Omental fat pad (tissue), 4 donors: ENCODE measurements around the gene ERCC1. TPM values are rescaled to one million over a fixed set of nuclear protein-coding genes. Genes with fewer than 3 reads are reported as not detected.
"Not testable (repeated sequence)": the region's sequence is repeated elsewhere in the genome, so short reads cannot be mapped to it uniquely, and the experiment has no call there.

Experiments
- ATAC-seq: fragments of 150-250 bp; one replicate; pipeline ENCODE4 v1.9.1; 2016; ENCODE audit warnings: mild to moderate bottlenecking, moderate library complexity; ENCODE audit not compliant: low FRiP score
- DNase-seq: peaks from one replicate; pipeline ENCODE4 v3.0.0-alpha.2; 2019; ENCODE audit warnings: low spot score
- total RNA-seq, 4 donors: library from RNA; depleted of rRNA; stranded (reverse); fragments of >200 nt; gene quantifications; one replicate each; pipeline ENCODE4 v1.1.0, GENCODE V29; 2016
- TF ChIP-seq, protein P1 (sequence below), 3 donors: fragments of 450-650 bp; IDR thresholded peaks; one replicate each; pipeline ENCODE4 v1.5.1; 2016 to 2017; ENCODE audit warnings: antibody characterized with exemption in 3 of 3, mild to moderate bottlenecking in 3 of 3, moderate library complexity in 2 of 3

Gene ERCC1
- total RNA-seq, 4 donors from 2014 or later: 63.7 to 93.8 (median 76.5) TPM

- ATAC-seq (no peak), DNase-seq (no peak)
- TF ChIP-seq, protein P1, sequence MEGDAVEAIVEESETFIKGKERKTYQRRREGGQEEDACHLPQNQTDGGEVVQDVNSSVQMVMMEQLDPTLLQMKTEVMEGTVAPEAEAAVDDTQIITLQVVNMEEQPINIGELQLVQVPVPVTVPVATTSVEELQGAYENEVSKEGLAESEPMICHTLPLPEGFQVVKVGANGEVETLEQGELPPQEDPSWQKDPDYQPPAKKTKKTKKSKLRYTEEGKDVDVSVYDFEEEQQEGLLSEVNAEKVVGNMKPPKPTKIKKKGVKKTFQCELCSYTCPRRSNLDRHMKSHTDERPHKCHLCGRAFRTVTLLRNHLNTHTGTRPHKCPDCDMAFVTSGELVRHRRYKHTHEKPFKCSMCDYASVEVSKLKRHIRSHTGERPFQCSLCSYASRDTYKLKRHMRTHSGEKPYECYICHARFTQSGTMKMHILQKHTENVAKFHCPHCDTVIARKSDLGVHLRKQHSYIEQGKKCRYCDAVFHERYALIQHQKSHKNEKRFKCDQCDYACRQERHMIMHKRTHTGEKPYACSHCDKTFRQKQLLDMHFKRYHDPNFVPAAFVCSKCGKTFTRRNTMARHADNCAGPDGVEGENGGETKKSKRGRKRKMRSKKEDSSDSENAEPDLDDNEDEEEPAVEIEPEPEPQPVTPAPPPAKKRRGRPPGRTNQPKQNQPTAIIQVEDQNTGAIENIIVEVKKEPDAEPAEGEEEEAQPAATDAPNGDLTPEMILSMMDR (IDR thresholded peaks at IDR 0.05): no peak
Measured at GRCh38 chr19:45419895-45420294, 3.8 kb downstream of the ERCC1 start.

- no peak for ATAC-seq
- no peak for DNase-seq
- TF ChIP-seq, protein P1 (IDR thresholded peaks at IDR 0.05): no peak
Measured at GRCh38 chr19:45419396-45419795, 4.3 kb downstream of the ERCC1 start.

DNA sequence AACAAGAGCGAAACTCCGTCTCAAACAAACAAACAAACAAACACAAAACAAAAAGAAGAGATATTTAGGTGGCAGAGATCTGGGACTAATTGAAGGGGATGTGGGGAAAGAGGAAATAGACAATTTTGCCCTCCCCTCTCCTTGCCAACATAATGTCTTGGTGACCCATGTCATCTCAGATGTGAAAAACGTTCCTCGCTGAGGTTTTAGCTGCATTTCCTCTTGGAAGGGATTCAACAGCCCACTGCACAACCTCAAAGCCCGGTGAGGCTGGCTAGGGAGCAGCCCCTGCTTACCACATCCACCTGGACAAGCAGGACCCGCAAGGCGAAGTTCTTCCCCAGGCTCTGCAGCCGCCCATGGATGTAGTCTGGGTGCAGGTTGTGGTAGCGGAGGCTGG, 4.9 kb downstream of the ERCC1 start:
- TF ChIP-seq, protein P1 (IDR thresholded peaks at IDR 0.05): no peak
- ATAC-seq (no peak), DNase-seq (no peak)

DNA sequence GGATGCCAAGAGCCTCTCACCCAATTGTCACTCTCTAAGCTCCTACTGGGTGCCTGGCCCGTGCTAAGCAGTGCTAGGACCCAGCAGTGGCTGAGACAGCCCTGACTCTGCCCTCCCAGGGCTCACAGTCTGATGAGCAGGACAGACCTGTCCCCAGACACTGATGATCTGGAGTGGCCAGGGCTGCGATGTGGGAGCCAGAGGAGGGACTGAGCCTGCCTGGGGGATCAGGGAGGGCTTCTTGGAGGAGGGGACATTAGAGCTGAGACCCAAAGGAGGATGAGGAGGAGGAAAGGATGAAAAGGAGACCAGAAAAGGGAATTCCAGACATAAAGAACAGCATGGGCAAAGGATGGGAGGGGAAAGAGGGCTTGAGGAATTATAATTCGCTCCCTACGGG, 6.6 kb downstream of the ERCC1 start:
- TF ChIP-seq, protein P1 (IDR thresholded peaks at IDR 0.05): no peak
- DNase-seq (no peak), ATAC-seq (no peak)

- DNase-seq: no peak
- ATAC-seq: no peak
- TF ChIP-seq, protein P1 (IDR thresholded peaks at IDR 0.05): no peak
Measured at GRCh38 chr19:45414468-45414867, 9.2 kb downstream of the ERCC1 start.

DNA sequence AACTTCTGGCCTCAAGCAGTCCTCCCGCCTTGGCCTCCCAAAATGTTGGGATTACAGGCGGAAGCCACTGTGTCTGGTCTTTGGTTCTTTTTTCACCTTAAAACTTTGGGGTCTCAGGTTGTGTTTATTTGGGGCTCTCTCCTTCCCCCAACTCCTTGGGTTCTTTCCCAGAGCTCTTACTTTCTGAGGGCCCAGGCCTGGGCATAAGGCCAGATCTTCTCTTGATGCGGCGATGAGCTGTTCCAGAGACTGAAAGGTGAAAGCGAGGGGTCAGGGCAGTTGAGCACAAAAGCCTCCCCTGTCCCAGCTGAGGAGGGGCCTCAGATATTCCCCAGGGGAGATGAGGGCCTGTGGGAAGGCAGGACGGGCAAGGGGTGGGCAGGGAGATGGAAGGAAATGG, 10.2 kb downstream of the ERCC1 start:
- DNase-seq (no peak), ATAC-seq (no peak)
- TF ChIP-seq, protein P1 (IDR thresholded peaks at IDR 0.05): no peak

GRCh38 chr19:45410330-45410729, 13.4 kb downstream of the ERCC1 start:
- ATAC-seq, DNase-seq: not testable (repeated sequence)

DNA sequence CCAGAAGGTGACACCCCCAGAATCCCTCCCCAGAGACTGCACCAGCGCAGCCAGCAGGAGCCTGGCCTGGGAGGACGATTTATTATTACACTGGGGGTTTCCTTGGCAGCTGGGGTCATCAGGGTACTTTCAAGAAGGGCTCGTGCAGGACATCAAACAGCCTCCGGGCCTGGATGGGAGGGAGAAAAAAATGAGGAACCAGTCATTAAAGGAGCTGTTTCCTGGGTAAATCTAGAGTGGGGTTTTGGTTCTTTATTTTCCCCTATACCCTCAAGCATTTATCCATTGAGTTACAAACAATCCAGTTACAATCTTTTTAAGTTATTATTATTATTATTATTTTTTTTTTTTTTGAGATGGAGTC, 14.2 kb downstream of the ERCC1 start:
- TF ChIP-seq, protein P1 (IDR thresholded peaks at IDR 0.05): no peak
- DNase-seq (no peak), ATAC-seq (no peak)
